Heart right ventricle (tissue), 16 donors: ENCODE measurements around the gene RIPPLY2. TPM values are rescaled to one million over a fixed set of nuclear protein-coding genes. Genes with fewer than 3 reads are reported as not detected.

Experiments used
- ATAC-seq, 8 donors: fragments of 200-7000 bp; cut with Tn5 transposase; one replicate each; pipeline ENCODE4 v1.9.1; 2020; ENCODE audit warnings: mild to moderate bottlenecking in 8 of 8, moderate library complexity in 8 of 8, moderate number of reproducible peaks in 1 of 8
- DNase-seq, 2 donors: peaks; one replicate each; pipeline ENCODE4 v3.0.0-alpha.2; 2020
- H3K27ac ChIP-seq, 10 donors: fragments of 200-600 bp; sonication (generic) in 2 of 10; one replicate each; pipeline versions ENCODE4 v1.5.0 to v1.8.0; 2020 to 2022; ENCODE audit warnings: mild to moderate bottlenecking in 3 of 10
- H3K27me3 ChIP-seq, 7 donors: fragments of 200-600 bp; one replicate each; pipeline ENCODE4 v1.8.0; 2021 to 2022; ENCODE audit warnings: mild to moderate bottlenecking in 2 of 7
- H3K36me3 ChIP-seq, 9 donors: fragments of 200-600 bp; sonication (generic) in 1 of 9; one replicate each; pipeline versions ENCODE4 v1.5.0 to v1.8.0; 2020 to 2022; ENCODE audit warnings: mild to moderate bottlenecking in 2 of 9
- H3K4me1 ChIP-seq, 9 donors: fragments of 200-600 bp; sonication (generic) in 1 of 9; one replicate each; pipeline versions ENCODE4 v1.5.0 to v1.8.0; 2020 to 2022; ENCODE audit warnings: mild to moderate bottlenecking in 4 of 9
- H3K4me3 ChIP-seq, 10 donors: fragments of 200-600 bp; sonication (generic) in 2 of 10; one replicate each; pipeline versions ENCODE4 v1.5.0 to v1.8.0; 2020 to 2022; ENCODE audit warnings: mild to moderate bottlenecking in 7 of 10, moderate library complexity in 2 of 10
- H3K9me3 ChIP-seq, 11 donors: fragments of 200-600 bp in 10 of 11; sonication (generic) in 2 of 11; one replicate each; pipeline versions ENCODE4 v1.5.0 to v1.8.0; 2013 to 2022; ENCODE audit warnings: mild to moderate bottlenecking in 2 of 11, control low read depth in 1 of 11, moderate library complexity in 1 of 11
- CTCF ChIP-seq, 9 donors: fragments of 200-600 bp; sonication (generic) in 2 of 9; IDR thresholded peaks; one replicate each; pipeline versions ENCODE4 v1.5.0 to v1.8.0; 2021 to 2022; ENCODE audit warnings: antibody characterized with exemption in 9 of 9, mild to moderate bottlenecking in 5 of 9, moderate library complexity in 1 of 9
- WGBS, 2 donors: extraction: QIAGEN DNeasy Blood & Tissue Kit; methylation state at CpG; one replicate each; pipeline ENCODE4 v1.1.7; 2013; ENCODE audit warnings: inconsistent platforms in 1 of 2; 5-methylcytosine and 5-hydroxymethylcytosine counted together
- intact Hi-C, 10 donors: fragments of 100-400 bp; cut with DNase I; formaldehyde crosslinking; loops; one replicate each; pipeline versions ENCODE4 v1.11.1 to v1.14.2; 2022
- polyA plus RNA-seq, 2 donors: library from polyadenylated mRNA; stranded (reverse); fragments of 200-250 nt; gene quantifications; one replicate each; pipeline ENCODE4 v1.2.3, GENCODE V29; 2013
- total RNA-seq, 10 donors: library from RNA; stranded (reverse); fragmentation: NEBNext Ultra II Directional in 3 of 10; extraction: Animal tissue kit (Norgen Biotek cat#: 25700) in 3 of 10; gene quantifications; one replicate each; pipeline versions ENCODE4 v1.2.1 to v1.2.4, GENCODE V29; 2021 to 2023
- donor health status: Arrhythmogenic right ventricular cardiomyopathy.
- donor health status: ischemic (EF 13 %, LVEDD 7.1; RV severe dilation, severe dysfunction).
- donor health status: healthy with polysubstance abuse.
- donor health status: DM: no; HTN: yes; CAD: no.
- donor health status: DM: no; HTN: no; CAD: no.
- donor health status: ischemic (EF 25% LVEDD 6.9; RV normal size, moderate dysfunction).
- donor health status: ischemic (EF 25% LVEDD 5.7; RV mildly dilated, moderate dysfunction).
- donor health status: healthy.
- donor health status: DM: yes; HTN: yes; CAD: no.
- donor health status: Ischemic cardiomyopathy.
- donor health status: ischemic (EF 35%, LVEDD 5.7; RV mildly dilated, moderate dysfunction).
- donor health status: nonischemic (EF 11% LVEDD 7.7; RV severe dilation, severe dysfunction).
- donor health status: DM: yes; HTN: yes; CAD: no.
- donor health status: PGD.
- donor health status: ischemic (EF 29% LVEDD 5.4; RV normal size, mild dysfunction).
- donor health status: nonischemic (EF 23%, LVEDD 6.1; RV moderate dilation, normal function).

The RIPPLY2 gene
- total and polyA plus RNA-seq, 12 donors = 0.17 TPM; not detected in 11

GRCh38 chr6:83852528-83853177 lies 507 bp upstream of the RIPPLY2 start:
- no peak for ATAC-seq
- TF ChIP-seq CTCF (IDR thresholded peaks at IDR 0.05) = no peak
- Histone ChIP-seq H3K36me3 (no peaks in the 10 kb centered on the region), H3K4me1 (peaks cover 0 to 16% (median 14%) of the 10 kb centered on the region in 9 donors), H3K27me3 (peaks cover 0 to 71% (median 60%) of the 10 kb centered on the region in 7 donors), H3K9me3 (no peaks in the 10 kb centered on the region), H3K27ac (no peak overlapping the region), H3K4me3 (peak overlapping the region in 9 of 10 donors; percentile 22 to 53 (median 45))
- 12 to 16% methylated on average over 16 of the region's 16 CpGs for WGBS, 2 donors
- no peak for DNase-seq
- intact Hi-C loops = loop anchor here in 1 of 10 donors (10.0 kb wide), 1 partner anchor 788 kb away; the partner anchor contains the start of genes DOP1A and UBE3D

GRCh38 chr6:83854001-83854501 lies 891 bp downstream of the RIPPLY2 start:
- WGBS, 2 donors = 7 to 14% methylated on average over 18 of the region's 18 CpGs
- peaks cover 0 to 71% (median 55%) of the 10 kb centered on the region in 7 donors for H3K27me3 ChIP-seq
- DNase-seq (no peak), ATAC-seq (peak in 1 of 8 donors; percentile 14)
- intact Hi-C loops = loop anchor here in 1 of 10 donors (10.0 kb wide), 1 partner anchor 789 kb away; the partner anchor contains the start of genes DOP1A and UBE3D
- H3K9me3 ChIP-seq = no peaks in the 10 kb centered on the region
- H3K36me3 ChIP-seq = no peaks in the 10 kb centered on the region
- no peak overlapping the region for H3K27ac ChIP-seq
- no peak for TF ChIP-seq CTCF (IDR thresholded peaks at IDR 0.05)
- peak overlapping the region; percentile 12 to 53 (median 44) for H3K4me3 ChIP-seq
- H3K4me1 ChIP-seq = peaks cover 3 to 22% (median 19%) of the 10 kb centered on the region in 9 donors

GRCh38 chr6:83854766-83855165 lies 1.6 kb downstream of the RIPPLY2 start:
- 56 to 70% methylated on average over 5 of the region's 5 CpGs for WGBS, 2 donors
- intact Hi-C loops = loop anchor here in 1 of 10 donors (10.0 kb wide), 1 partner anchor 790 kb away; the partner anchor contains the start of genes DOP1A and UBE3D
- no peaks in the 10 kb centered on the region for H3K9me3 ChIP-seq
- ATAC-seq (no peak), DNase-seq (no peak)
- H3K36me3 ChIP-seq = no peaks in the 10 kb centered on the region
- no peak overlapping the region for H3K27ac ChIP-seq
- no peak overlapping the region for H3K4me3 ChIP-seq
- TF ChIP-seq CTCF (IDR thresholded peaks at IDR 0.05) = no peak
- H3K27me3 ChIP-seq = peaks cover 0 to 71% (median 53%) of the 10 kb centered on the region in 7 donors
- H3K4me1 ChIP-seq = peaks cover 3 to 24% (median 20%) of the 10 kb centered on the region in 9 donors

- WGBS, 2 donors = 0 to 1% methylated on average over 53 of the region's 53 CpGs
- Histone ChIP-seq H3K27ac (peak within 1 kb of the TSS; percentile 57 to 93 (median 84)), H3K36me3 (peaks cover 0 to 9% (median 0%) of the 10 kb centered on the region in 9 donors), H3K4me1 (peaks cover 3 to 25% (median 21%) of the 10 kb centered on the region in 9 donors), H3K9me3 (no peaks in the 10 kb centered on the region), H3K4me3 (peak within 1 kb of the TSS; percentile 67 to 94 (median 79)), H3K27me3 (peaks cover 0 to 21% (median 7%) of the 10 kb centered on the region in 7 donors)
- intact Hi-C loops = loop anchor here in 1 of 10 donors (10.0 kb wide), 1 partner anchor 795 kb away; the partner anchor contains the start of genes DOP1A and UBE3D
- peak; percentile 95 for DNase-seq
- TF ChIP-seq CTCF (IDR thresholded peaks at IDR 0.05) = peak in 8 of 9 donors; percentile 26 to 68 (median 47)
- ATAC-seq = peak; percentile 100
These were observed 6.5 kb downstream of the RIPPLY2 start, which contains the start of gene CYB5R4 for GRCh38 chr6:83859410-83860358. Gene CYB5R4, plus strand, starts transcription at chr6:83859689. Its CDS starts 94 bp downstream, at chr6:83859783.
